ENCODE measurements around the gene SPATA1. TPM values are rescaled to one million over a fixed set of nuclear protein-coding genes. Genes with fewer than 3 reads are reported as not detected.

The SPATA1 gene
- total RNA-seq, 4 donors from 2014 or later = 0.35 TPM; not detected in 3

GRCh38 chr1:84611796-84612195 is 105.6 kb downstream of the SPATA1 start:
- intact Hi-C loops (cut with DNase I; ENCODE audit: low total_unique reads) (no loop called here), in situ Hi-C loops (cut with MboI; ENCODE audit: low sequenced_read_pairs in 4 of 4) (loop anchor here in 3 of 4 donors (25.0 kb wide), 2 partner anchors 474 to 674 kb away; partner anchors contain the start of gene PRKACB (in 3 of the 3))
- ATAC-seq (no peak), DNase-seq (no peak)
- no peaks in the 10 kb centered on the region for H3K27me3 ChIP-seq
- TF ChIP-seq POLR2A (IDR thresholded peaks at IDR 0.05) = no peak
- no peak for TF ChIP-seq CTCF (IDR thresholded peaks at IDR 0.05 in 4 of 5, conservative IDR thresholded peaks at IDR 0.05 in 1 of 5)
- H3K4me1 ChIP-seq = no peaks in the 10 kb centered on the region
- H3K27ac ChIP-seq = peak overlapping the region in 1 of 4 donors; percentile 22
- no peaks in the 10 kb centered on the region for H3K36me3 ChIP-seq
- H3K4me3 ChIP-seq = no peak overlapping the region
- no peaks in the 10 kb centered on the region for H3K9me3 ChIP-seq

- no peak overlapping the region for H3K4me3 ChIP-seq
- DNase-seq (no peak), ATAC-seq (no peak)
- no peaks in the 10 kb centered on the region for H3K4me1 ChIP-seq
- H3K36me3 ChIP-seq = no peaks in the 10 kb centered on the region
- intact Hi-C loops (cut with DNase I; ENCODE audit: low total_unique reads) (no loop called here), in situ Hi-C loops (cut with MboI; ENCODE audit: low sequenced_read_pairs in 4 of 4) (loop anchor here in 3 of 4 donors (25.0 kb wide), 2 partner anchors 476 to 676 kb away; partner anchors contain the start of gene PRKACB (in 3 of the 3))
- no peaks in the 10 kb centered on the region for H3K27me3 ChIP-seq
- no peaks in the 10 kb centered on the region for H3K9me3 ChIP-seq
- no peak overlapping the region for H3K27ac ChIP-seq
- TF ChIP-seq CTCF (IDR thresholded peaks at IDR 0.05 in 4 of 5, conservative IDR thresholded peaks at IDR 0.05 in 1 of 5) (no peak), POLR2A (IDR thresholded peaks at IDR 0.05) (no peak)
Observed at GRCh38 chr1:84613026-84613425, 106.8 kb downstream of the SPATA1 start.

GRCh38 chr1:84613887-84614286 is 107.7 kb downstream of the SPATA1 start:
- no peak for DNase-seq
- intact Hi-C loops (cut with DNase I; ENCODE audit: low total_unique reads) = no loop called here

GRCh38 chr1:84615790-84616189 is 109.6 kb downstream of the SPATA1 start:
- in situ Hi-C loops (cut with MboI; ENCODE audit: low sequenced_read_pairs in 4 of 4) (loop anchor here in 3 of 4 donors (25.0 kb wide), 2 partner anchors 478 to 678 kb away; partner anchors contain the start of gene PRKACB (in 3 of the 3)), intact Hi-C loops (cut with DNase I; ENCODE audit: low total_unique reads) (loop anchor here (5.0 kb wide), 1 partner anchor 43 kb away; the partner anchor contains the start of gene CTBS)
- H3K27me3 ChIP-seq = no peaks in the 10 kb centered on the region
- ATAC-seq (no peak), DNase-seq (no peak)
- TF ChIP-seq CTCF (IDR thresholded peaks at IDR 0.05 in 4 of 5, conservative IDR thresholded peaks at IDR 0.05 in 1 of 5) (no peak), POLR2A (IDR thresholded peaks at IDR 0.05) (no peak)
- peaks cover 0 to 4% of the 10 kb centered on the region in 2 donors for H3K4me1 ChIP-seq
- no peak overlapping the region for H3K27ac ChIP-seq
- H3K4me3 ChIP-seq = no peak overlapping the region
- H3K9me3 ChIP-seq = no peaks in the 10 kb centered on the region
- H3K36me3 ChIP-seq = no peaks in the 10 kb centered on the region

More at GRCh38 chr1:84613887-84614286, 107.7 kb downstream of the SPATA1 start:
- no peaks in the 10 kb centered on the region for H3K9me3 ChIP-seq
- H3K4me3 ChIP-seq = no peak overlapping the region
- no peak overlapping the region for H3K27ac ChIP-seq
- TF ChIP-seq POLR2A (IDR thresholded peaks at IDR 0.05) (no peak), CTCF (IDR thresholded peaks at IDR 0.05 in 4 of 5, conservative IDR thresholded peaks at IDR 0.05 in 1 of 5) (no peak)
- in situ Hi-C loops (cut with MboI; ENCODE audit: low sequenced_read_pairs in 4 of 4) = loop anchor here in 3 of 4 donors (25.0 kb wide), 2 partner anchors 477 to 677 kb away; partner anchors contain the start of gene PRKACB (in 3 of the 3)
- no peaks in the 10 kb centered on the region for H3K27me3 ChIP-seq
- H3K4me1 ChIP-seq = no peaks in the 10 kb centered on the region
- H3K36me3 ChIP-seq = no peaks in the 10 kb centered on the region
- no peak for ATAC-seq

Other genes starting within 250 kb of the SPATA1 start
- gene SAMD13, start 204.7 kb upstream of the SPATA1 start, total RNA-seq = 10 to 100 TPM in 1 of 4 donors, 1 to 10 TPM in 3; 1.5 to 10.8 (median 5.4) TPM
- gene DNASE2B, start 107.9 kb upstream of the SPATA1 start, total RNA-seq = 1 to 10 TPM; 1.3 to 8.2 (median 2.9) TPM
- gene RPF1, start 27.1 kb upstream of the SPATA1 start, total RNA-seq = 10 to 100 TPM; 35.9 to 61.9 (median 52.4) TPM
- 100 to 1,000 TPM; 122 to 168 (median 128) TPM for gene GNG5, start 195 bp downstream of the SPATA1 start, total RNA-seq
- 1 to 10 TPM; 4.0 to 6.6 (median 4.7) TPM for gene CTBS, start 68.1 kb downstream of the SPATA1 start, total RNA-seq
- gene SSX2IP, start 184.1 kb downstream of the SPATA1 start, total RNA-seq = 1 to 10 TPM; 3.5 to 7.0 (median 4.7) TPM

All from gastrocnemius medialis (tissue), 4 donors.